H1 (cell line): ENCODE results near the gene POTEE. TPM values are rescaled to one million over a fixed set of nuclear protein-coding genes. Genes with fewer than 3 reads are reported as not detected.
"Not testable (repeated sequence)": the region's sequence is repeated elsewhere in the genome, so short reads cannot be mapped to it uniquely, and the experiment has no call there.

Experiments
- CTCF ChIA-PET: fragments of 300-600 bp; sonication (Branson Sonifier 250); formaldehyde crosslinking; loops from one replicate; lab custom pipeline; 2021; ENCODE audit not compliant: partially characterized antibody; lab: Charles Lee
- POLR2A ChIA-PET: fragments of 300-600 bp; sonication (Branson Sonifier 250); formaldehyde crosslinking; loops from one replicate; lab custom pipeline; 2021; ENCODE audit warnings: inconsistent platforms; ENCODE audit not compliant: partially characterized antibody; lab: Charles Lee
- DNase-seq, 2 experiments: peaks; one replicate each; pipeline versions ENCODE4 v3.0.0 to v3.0.0-alpha.2; 2010 to 2022; ENCODE audit warnings: low spot score in 2 of 2, low read depth in 1 of 2, mixed read lengths in 1 of 2
- FAIRE-seq: peaks from 2 replicates; lab custom pipeline; 2011; peaks lifted over from hg19 to GRCh38; lab: Jason Lieb, UNC
- H2AFZ ChIP-seq: 2 replicates; pipeline ENCODE4 v1.8.1; 2012; ENCODE audit warnings: low read length, inconsistent platforms
- H2AK5ac ChIP-seq: 2 replicates; pipeline ENCODE4 v1.6.1; 2013; ENCODE audit warnings: low read depth, low read length
- H2BK120ac ChIP-seq: replicated peaks from 2 replicates; pipeline ENCODE3; 2013; ENCODE audit warnings: low read depth, low read length, inconsistent platforms
- H2BK12ac ChIP-seq: 2 replicates; pipeline ENCODE4 v1.6.1; 2013; ENCODE audit warnings: low read depth, low read length
- H2BK15ac ChIP-seq: 2 replicates; pipeline ENCODE4 v1.6.1; 2013; ENCODE audit warnings: low read length
- H2BK20ac ChIP-seq: 2 replicates; pipeline ENCODE4 v1.6.1; 2013; ENCODE audit warnings: low read length
- H2BK5ac ChIP-seq: 2 replicates; pipeline ENCODE4 v1.6.1; 2013; ENCODE audit warnings: low read depth, low read length
- H3K14ac ChIP-seq: 2 replicates; pipeline ENCODE4 v1.6.1; 2013; ENCODE audit warnings: inconsistent platforms; ENCODE audit not compliant: insufficient read length
- H3K18ac ChIP-seq: 2 replicates; pipeline ENCODE4 v1.6.1; 2013; ENCODE audit warnings: low read length; ENCODE audit errors: extremely low read depth
- H3K23ac ChIP-seq: 2 replicates; pipeline ENCODE4 v1.6.1; 2013; ENCODE audit warnings: inconsistent platforms; ENCODE audit not compliant: insufficient read length
- H3K23me2 ChIP-seq: 2 replicates; pipeline ENCODE4 v1.6.1; 2013; ENCODE audit warnings: low read depth, low read length
- H3K27ac ChIP-seq: 2 replicates; pipeline ENCODE4 v1.6.1; 2011; ENCODE audit warnings: low read depth, low read length, inconsistent platforms
- H3K27me3 ChIP-seq, 4 experiments: replicated peaks in 1 of 4; 1 replicate in 1 of 4; 2 replicates in 3 of 4; pipeline versions ENCODE4 v1.6.1 to v1.8.1; 2011 to 2013; ENCODE audit warnings: low read length in 3 of 4, mild to moderate bottlenecking in 3 of 4, inconsistent platforms in 2 of 4, mixed read lengths in 2 of 4, moderate library complexity in 1 of 4; ENCODE audit not compliant: control insufficient read depth in 3 of 4, insufficient read depth in 3 of 4; ENCODE audit errors: extremely low read depth in 1 of 4
- H3K36me3 ChIP-seq, 4 experiments: 2 replicates each; pipeline versions ENCODE4 v1.6.1 to v1.8.1; 2011 to 2013; ENCODE audit warnings: mild to moderate bottlenecking in 4 of 4, low read length in 3 of 4, moderate library complexity in 2 of 4, control low read depth in 1 of 4, inconsistent platforms in 1 of 4; ENCODE audit not compliant: insufficient read depth in 4 of 4, control insufficient read depth in 2 of 4
- H3K4ac ChIP-seq: replicated peaks from 2 replicates; pipeline ENCODE3; 2013; ENCODE audit warnings: low read length, low read depth, mixed read lengths, inconsistent platforms; ENCODE audit not compliant: insufficient read length
- H3K4me1 ChIP-seq, 4 experiments: replicated peaks in 1 of 4; 1 replicate in 1 of 4; 2 replicates in 3 of 4; pipeline versions ENCODE4 v1.6.1 to v1.8.1; 2011 to 2013; ENCODE audit warnings: low read length in 3 of 4, inconsistent platforms in 2 of 4, mixed read lengths in 1 of 4; ENCODE audit not compliant: insufficient read depth in 4 of 4, control insufficient read depth in 3 of 4
- H3K4me2 ChIP-seq, 2 experiments: 2 replicates each; pipeline versions ENCODE4 v1.6.1 to v1.8.1; 2011 to 2013; ENCODE audit warnings: low read depth in 2 of 2, low read length in 2 of 2, control low read depth in 1 of 2, inconsistent platforms in 1 of 2, mild to moderate bottlenecking in 1 of 2; ENCODE audit not compliant: insufficient read depth in 1 of 2
- H3K4me3 ChIP-seq, 4 experiments: fragments of 200-600, 300-600 bp in 1 of 4; sonication (generic), shearing (Covaris generic), sonication (Bioruptor Twin) in 1 of 4; 2 replicates each; pipeline versions ENCODE4 v1.5.1 to v1.8.1; 2011 to 2016; ENCODE audit warnings: low read length in 4 of 4, low read depth in 3 of 4, control low read depth in 2 of 4, inconsistent platforms in 2 of 4, mild to moderate bottlenecking in 2 of 4, mixed read lengths in 1 of 4, moderate library complexity in 1 of 4; ENCODE audit not compliant: insufficient read depth in 2 of 4; ENCODE audit errors: extremely low read depth in 1 of 4
- H3K56ac ChIP-seq: replicated peaks from 2 replicates; pipeline ENCODE3; 2013; ENCODE audit warnings: low read depth, mild to moderate bottlenecking, mixed read lengths, low read length, inconsistent platforms; ENCODE audit not compliant: insufficient read length
- H3K79me1 ChIP-seq: 2 replicates; pipeline ENCODE4 v1.6.1; 2013; ENCODE audit warnings: low read depth, low read length, control low read depth
- H3K79me2 ChIP-seq, 2 experiments: 2 replicates each; pipeline versions ENCODE4 v1.6.1 to v1.8.1; 2012 to 2013; ENCODE audit warnings: low read length in 2 of 2, mild to moderate bottlenecking in 2 of 2, inconsistent platforms in 1 of 2; ENCODE audit not compliant: insufficient read depth in 2 of 2, control insufficient read depth in 1 of 2
- H3K9ac ChIP-seq, 4 experiments: replicated peaks in 1 of 4; 1 replicate in 1 of 4; 2 replicates in 3 of 4; pipeline versions ENCODE4 v1.6.1 to v1.8.1; 2011 to 2013; ENCODE audit warnings: low read depth in 3 of 4, low read length in 3 of 4, control low read depth in 2 of 4, mild to moderate bottlenecking in 2 of 4, moderate library complexity in 2 of 4, inconsistent platforms in 1 of 4; ENCODE audit errors: extremely low read depth in 1 of 4
- H3K9me3 ChIP-seq, 2 experiments: 2 replicates each; pipeline versions ENCODE4 v1.6.1 to v1.8.1; 2012 to 2013; ENCODE audit warnings: mild to moderate bottlenecking in 2 of 2, moderate library complexity in 2 of 2, control low read depth in 1 of 2, inconsistent platforms in 1 of 2, low read depth in 1 of 2, low read length in 1 of 2, mixed read lengths in 1 of 2; ENCODE audit not compliant: insufficient read depth in 2 of 2
- H4K20me1 ChIP-seq, 2 experiments: replicated peaks in 1 of 2; 2 replicates each; pipeline versions ENCODE3 to v1.8.1; 2011 to 2013; ENCODE audit warnings: inconsistent platforms in 2 of 2, low read length in 2 of 2, mild to moderate bottlenecking in 1 of 2; ENCODE audit not compliant: insufficient read depth in 2 of 2, control insufficient read depth in 1 of 2
- H4K5ac ChIP-seq: 2 replicates; pipeline ENCODE4 v1.6.1; 2013; ENCODE audit warnings: low read length, low read depth, mixed read lengths, inconsistent platforms; ENCODE audit not compliant: insufficient read length
- H4K8ac ChIP-seq: 2 replicates; pipeline ENCODE4 v1.8.0; 2013; ENCODE audit warnings: mild to moderate bottlenecking, moderate library complexity, low read length, inconsistent platforms; ENCODE audit not compliant: insufficient read depth; ENCODE audit errors: extremely low read depth
- H4K91ac ChIP-seq: replicated peaks from 2 replicates; pipeline ENCODE3; 2013; ENCODE audit warnings: low read length, mixed read lengths, inconsistent platforms; ENCODE audit not compliant: insufficient read length
- ATF2 ChIP-seq: IDR thresholded peaks from 2 replicates; pipeline ENCODE4 v1.6.1; 2012; ENCODE audit warnings: low read length, inconsistent platforms
- ATF3 ChIP-seq: IDR thresholded peaks from 2 replicates; pipeline ENCODE4 v1.6.1; 2011; ENCODE audit warnings: low read depth, mild to moderate bottlenecking, low read length; ENCODE audit not compliant: insufficient read depth
- BCL11A ChIP-seq, 2 experiments: IDR thresholded peaks; one replicate each; pipeline ENCODE4 v1.6.1; 2011; ENCODE audit warnings: low read depth in 2 of 2, low read length in 2 of 2, mild to moderate bottlenecking in 2 of 2
- EZH2 ChIP-seq: fragments of 200-600 bp; sonication (generic); IDR thresholded peaks from 2 replicates; pipeline ENCODE4 v1.7.1; 2012; ENCODE audit warnings: low read depth, mild to moderate bottlenecking, moderate library complexity, low read length, inconsistent platforms; ENCODE audit not compliant: severe bottlenecking
- PHF8 ChIP-seq: fragments of 200-600 bp; sonication (generic); conservative IDR thresholded peaks from 2 replicates; pipeline ENCODE4 v1.7.1; 2012; ENCODE audit warnings: low read depth, mild to moderate bottlenecking, inconsistent platforms, low read length, moderate library complexity
- RBBP5 ChIP-seq: IDR thresholded peaks from 2 replicates; pipeline ENCODE4 v1.7.1; 2012; ENCODE audit warnings: low read depth, mild to moderate bottlenecking, inconsistent platforms, low read length, moderate library complexity, borderline replicate concordance
- TBP ChIP-seq: IDR thresholded peaks from 2 replicates; pipeline ENCODE4 v1.6.1; 2011; ENCODE audit warnings: low read depth, low read length, improper control_type of control experiment
- WGBS, 2 experiments: shearing (Covaris generic) in 1 of 2; methylation state at CpG; one replicate each; pipeline versions ENCODE4 v1.1.6 to v1.1.7; 2013 to 2015; ENCODE audit warnings: low lambda C conversion rate in 2 of 2, mixed read lengths in 2 of 2, inconsistent platforms in 1 of 2, low coverage in 1 of 2, missing lambda C conversion rate in 1 of 2; ENCODE audit not compliant: insufficient replicate concordance in 2 of 2, insufficient coverage in 1 of 2, insufficient read length in 1 of 2; ENCODE audit errors: extremely low coverage in 1 of 2, missing lambda C conversion rate in 1 of 2; 5-methylcytosine and 5-hydroxymethylcytosine counted together
- polyA plus RNA-seq, 7 experiments: library from polyadenylated mRNA; depleted of rRNA in 3 of 7; stranded (reverse) in 5 of 7; unstranded in 2 of 7; fragments of >200 nt in 5 of 7; fragments of 200-250 nt in 2 of 7; gene quantifications; 1 replicate in 5 of 7; 2 replicates in 1 of 7; 4 replicates in 1 of 7; pipeline versions ENCODE4 v1.2.1 to v1.2.3, GENCODE V29; 2011 to 2013; ENCODE audit warnings: missing spikeins in 2 of 7, mixed read lengths in 2 of 7
- total RNA-seq: library from RNA; stranded (reverse); fragmentation: NEBNext Ultra II Directional; extraction: Animal tissue kit (Norgen Biotek cat#: 25700); gene quantifications from 2 replicates; pipeline ENCODE4 v1.2.1, GENCODE V29; 2021

Gene POTEE
- total and polyA plus RNA-seq, 2 of the 8 experiments (the other 6 are each of a cell fraction or from before 2014, with no cell fraction given) = 0.30 to 0.41 TPM

- no peak for TF ChIP-seq ATF2
- TF ChIP-seq EZH2 = no peak
- TF ChIP-seq TBP = no peak
- TF ChIP-seq PHF8 = no peak
- TF ChIP-seq ATF3 = no peak
- TF ChIP-seq BCL11A (IDR thresholded peaks at IDR 0.05; ENCODE audit: low read depth in 2 of 2, low read length in 2 of 2) = no peak
- TF ChIP-seq RBBP5 = no peak
Observed at GRCh38 chr2:131168538-131168937, 40.8 kb upstream of the POTEE start (continued).

- H2BK20ac ChIP-seq, H3K18ac ChIP-seq, H3K4me3 ChIP-seq, H3K56ac ChIP-seq, H4K8ac ChIP-seq, DNase-seq, H4K20me1 ChIP-seq, H3K79me2 ChIP-seq, H3K23me2 ChIP-seq, H3K36me3 ChIP-seq, H3K79me1 ChIP-seq, H2AK5ac ChIP-seq, FAIRE-seq, H4K5ac ChIP-seq, H2AFZ ChIP-seq, H2BK120ac ChIP-seq, H2BK12ac ChIP-seq, H3K9ac ChIP-seq, H3K4me1 ChIP-seq, H3K14ac ChIP-seq, H2BK5ac ChIP-seq, H3K27me3 ChIP-seq, H4K91ac ChIP-seq, H3K9me3 ChIP-seq, H3K23ac ChIP-seq, H3K4ac ChIP-seq, H3K4me2 ChIP-seq, H3K27ac ChIP-seq, H2BK15ac ChIP-seq: not testable (repeated sequence)
- 89% methylated on average over 8 of the region's 10 CpGs; no CpG with 5 or more reads in 1 of the 2 experiments for WGBS, 2 experiments
- POLR2A ChIA-PET = interaction anchor here (0.8 kb wide), 1 partner anchor 15 kb away, joined by 3 read pairs; no protein-coding TSS in a partner anchor
- CTCF ChIA-PET = interaction anchor here (1.4 kb wide), 1 partner anchor 30 kb away, joined by 3 read pairs; no protein-coding TSS in a partner anchor
Observed at GRCh38 chr2:131178050-131178449, 31.3 kb upstream of the POTEE start.
